Measurements from ENCODE around the gene FHOD1.

DNA sequence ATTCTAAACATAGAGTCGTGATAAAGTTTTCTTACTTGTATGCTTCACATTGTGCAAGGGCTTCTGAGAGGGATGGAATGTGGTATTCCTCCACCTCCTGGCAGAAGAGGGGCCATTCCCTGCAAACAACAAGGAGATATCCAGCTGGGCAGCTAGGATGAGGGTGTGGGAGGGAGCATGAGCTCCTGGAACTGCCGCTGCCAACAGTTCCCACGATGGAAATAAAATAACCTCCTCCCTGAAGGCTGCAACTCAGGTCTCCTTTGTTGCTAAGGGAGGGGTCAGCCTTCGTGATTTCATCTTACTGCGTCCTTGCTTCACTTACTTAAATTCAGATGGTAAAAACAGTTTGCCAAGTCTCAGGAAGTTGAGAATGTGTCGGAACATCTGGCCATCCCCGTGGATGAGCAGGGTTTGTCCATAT is 47.7 kb upstream of the FHOD1 start:
- TF ChIP-seq CTCF (IDR thresholded peaks at IDR 0.05) (no peak), POLR2A (IDR thresholded peaks at IDR 0.05) (no peak)

Measured in lower leg skin (tissue), 3 donors.